ENCODE data around the gene GATD1.
A peak's percentile ranks its signal among the peaks of the same experiment; 100 is the strongest.

The GATD1 gene

DNA sequence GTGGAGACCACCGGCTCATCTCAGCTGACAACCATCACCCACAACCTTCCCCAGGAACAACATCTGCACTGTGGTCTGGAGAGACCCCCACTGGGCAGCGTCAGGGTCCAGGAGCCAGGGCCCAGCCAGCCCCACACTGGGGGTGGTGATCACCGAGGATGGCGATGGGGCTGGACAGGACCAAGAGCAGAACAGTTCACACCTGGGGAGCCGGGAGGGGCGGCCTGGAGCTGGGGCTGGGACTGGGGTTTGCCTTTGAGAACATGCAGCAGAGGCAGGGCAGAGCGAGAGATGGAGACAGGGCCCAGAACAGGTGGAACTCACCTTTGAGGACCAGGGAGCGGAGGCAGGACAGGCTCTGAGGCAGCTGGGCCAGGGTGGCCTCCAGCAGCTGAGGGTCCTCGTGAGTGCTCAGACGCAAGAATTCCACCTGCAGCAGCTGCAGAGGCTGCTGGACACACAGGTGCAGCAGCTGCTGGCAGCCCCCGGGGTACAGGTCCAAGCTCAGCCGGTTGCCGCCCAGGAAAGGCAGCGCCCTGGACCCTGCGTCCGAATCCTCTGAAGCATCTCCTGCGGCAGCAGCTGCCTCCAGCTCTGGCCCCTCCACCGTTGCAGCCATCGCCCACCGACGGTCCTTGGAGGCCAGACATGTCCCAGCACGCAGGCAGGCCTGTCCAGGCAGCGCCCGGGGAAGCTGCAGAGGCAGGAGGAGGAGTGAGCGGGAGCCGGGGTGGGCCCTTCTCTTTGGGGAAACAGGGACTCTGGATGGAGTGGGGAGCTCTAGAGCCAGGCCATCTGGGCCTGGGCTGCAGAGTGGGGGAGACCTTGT is 26.7 kb upstream of the GATD1 start:
- no peak for DNase-seq
- Histone ChIP-seq H3K36me3 (ENCODE audit: control insufficient read depth in 4 of 4, insufficient read depth in 4 of 4, low read length in 3 of 4) (peaks cover 0 to 40% (median 19%) of the 10 kb centered on the region in 4 experiments), H3K27ac (ENCODE audit: insufficient read depth in 1 of 2, low read depth in 1 of 2, low read length in 2 of 2, poor library complexity in 1 of 2, severe bottlenecking in 2 of 2) (peak overlapping the region in 1 of 2 experiments; percentile 49), H3K4me3 (ENCODE audit: control insufficient read depth in 1 of 7, extremely low read depth in 1 of 7, insufficient read depth in 4 of 7, low read depth in 2 of 7, low read length in 6 of 7) (peak overlapping the region; percentile 36 to 79 (median 71)), H3K4me1 (ENCODE audit: control extremely low read depth in 1 of 4, control insufficient read depth in 4 of 4, insufficient read depth in 4 of 4, low read length in 3 of 4) (peaks cover 2 to 40% (median 31%) of the 10 kb centered on the region in 4 experiments), H3K27me3 (replicated peaks in 2 of 5; ENCODE audit: control insufficient read depth in 4 of 5, insufficient read depth in 5 of 5, low read length in 4 of 5) (no peaks in the 10 kb centered on the region), H3K9me3 (ENCODE audit: control extremely low read depth in 1 of 5, control insufficient read depth in 4 of 5, insufficient read depth in 2 of 5, low read depth in 1 of 5, low read length in 4 of 5) (no peaks in the 10 kb centered on the region)
- ChIA-PET POLR2A (no interaction called here), CTCF (interaction anchor here (1.0 to 1.4 kb wide), 3 partner anchors 15 to 28 kb away, joined by 3 to 5 read pairs (median 3); no protein-coding TSS in a partner anchor)
- 77% methylated on average over 22 of the region's 26 CpGs for WGBS (ENCODE audit: insufficient coverage)

DNA sequence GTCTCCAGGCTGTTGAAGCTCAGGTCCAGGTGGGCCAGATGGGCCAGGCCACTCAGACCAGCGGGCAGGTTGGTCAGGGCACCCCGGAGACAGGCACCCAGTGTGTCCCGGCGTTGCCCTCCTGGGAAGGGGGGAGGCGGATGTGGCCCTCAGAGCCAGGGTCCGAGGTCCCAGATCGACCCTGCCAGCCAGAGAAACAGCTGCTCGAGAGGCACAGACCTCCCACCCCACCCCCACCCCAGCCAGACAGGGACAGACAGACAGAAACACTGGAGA is 26.1 kb upstream of the GATD1 start:
- H3K36me3 ChIP-seq (ENCODE audit: control insufficient read depth in 4 of 4, insufficient read depth in 4 of 4, low read length in 3 of 4): peaks cover 0 to 40% (median 19%) of the 10 kb centered on the region in 4 experiments
- ChIA-PET POLR2A (no interaction called here), CTCF (interaction anchor here (1.4 kb wide), 2 partner anchors 16 to 28 kb away, joined by 3 to 5 read pairs; no protein-coding TSS in a partner anchor)
- no peak overlapping the region for H3K27ac ChIP-seq (ENCODE audit: insufficient read depth in 1 of 2, low read depth in 1 of 2, low read length in 2 of 2, poor library complexity in 1 of 2, severe bottlenecking in 2 of 2)
- DNase-seq: no peak
- H3K4me3 ChIP-seq (ENCODE audit: control insufficient read depth in 1 of 7, extremely low read depth in 1 of 7, insufficient read depth in 4 of 7, low read depth in 2 of 7, low read length in 6 of 7): no peak overlapping the region
- H3K27me3 ChIP-seq (replicated peaks in 2 of 5; ENCODE audit: control insufficient read depth in 4 of 5, insufficient read depth in 5 of 5, low read length in 4 of 5): no peaks in the 10 kb centered on the region
- H3K4me1 ChIP-seq (ENCODE audit: control extremely low read depth in 1 of 4, control insufficient read depth in 4 of 4, insufficient read depth in 4 of 4, low read length in 3 of 4): peaks cover 0 to 36% (median 27%) of the 10 kb centered on the region in 4 experiments
- no peaks in the 10 kb centered on the region for H3K9me3 ChIP-seq (ENCODE audit: control extremely low read depth in 1 of 5, control insufficient read depth in 4 of 5, insufficient read depth in 2 of 5, low read depth in 1 of 5, low read length in 4 of 5)
- WGBS (ENCODE audit: insufficient coverage): 94% methylated on average over 2 of the region's 8 CpGs

DNA sequence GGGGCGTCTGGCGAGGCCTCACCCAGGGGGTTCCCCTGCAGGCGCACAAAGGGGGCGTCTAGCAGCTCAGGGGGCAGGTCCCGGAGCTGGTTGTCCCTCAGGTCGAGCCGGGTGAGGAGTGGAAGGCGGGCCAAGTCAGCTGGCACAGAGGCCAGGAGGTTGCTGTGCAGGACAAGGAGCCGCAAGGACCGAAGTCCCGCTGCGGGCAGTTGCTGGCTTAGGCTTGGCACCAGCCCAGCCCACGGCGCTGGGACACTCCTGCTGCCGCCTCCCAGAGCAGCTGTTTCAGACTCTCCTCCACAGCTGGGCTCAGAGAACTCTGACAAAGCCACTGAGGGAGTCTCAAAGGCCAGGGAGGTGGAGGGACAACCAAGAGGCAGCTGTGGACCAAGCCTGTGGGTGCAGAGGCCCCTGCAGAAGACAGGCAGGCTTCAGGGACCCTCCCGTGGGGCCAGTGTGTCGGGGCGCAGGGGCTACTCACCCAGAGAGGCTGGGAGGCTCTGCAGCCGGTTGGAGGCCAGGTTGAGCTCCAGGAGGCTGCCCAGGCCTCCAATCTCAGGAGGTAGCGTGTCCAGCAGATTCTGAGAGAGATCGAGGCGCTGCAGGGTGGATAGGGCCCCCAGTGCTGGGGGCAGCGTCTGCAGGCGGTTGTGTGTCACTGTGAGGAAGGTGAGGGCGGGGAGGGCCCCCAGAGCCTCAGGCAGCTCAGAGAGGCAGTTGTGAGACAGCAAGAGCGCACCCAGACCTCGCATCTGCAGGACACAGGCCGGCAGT is 25.6 kb upstream of the GATD1 start:
- H3K27ac ChIP-seq (ENCODE audit: insufficient read depth in 1 of 2, low read depth in 1 of 2, low read length in 2 of 2, poor library complexity in 1 of 2, severe bottlenecking in 2 of 2): no peak overlapping the region
- H3K27me3 ChIP-seq (replicated peaks in 2 of 5; ENCODE audit: control insufficient read depth in 4 of 5, insufficient read depth in 5 of 5, low read length in 4 of 5): no peaks in the 10 kb centered on the region
- ChIA-PET POLR2A (no interaction called here), CTCF (interaction anchor here (1.4 kb wide), 1 partner anchor 17 kb away, joined by 5 read pairs; no protein-coding TSS in a partner anchor)
- H3K4me1 ChIP-seq (ENCODE audit: control extremely low read depth in 1 of 4, control insufficient read depth in 4 of 4, insufficient read depth in 4 of 4, low read length in 3 of 4): peaks cover 0 to 30% (median 27%) of the 10 kb centered on the region in 4 experiments
- H3K36me3 ChIP-seq (ENCODE audit: control insufficient read depth in 4 of 4, insufficient read depth in 4 of 4, low read length in 3 of 4): peaks cover 0 to 40% (median 19%) of the 10 kb centered on the region in 4 experiments
- no peak for DNase-seq
- no peaks in the 10 kb centered on the region for H3K9me3 ChIP-seq (ENCODE audit: control extremely low read depth in 1 of 5, control insufficient read depth in 4 of 5, insufficient read depth in 2 of 5, low read depth in 1 of 5, low read length in 4 of 5)
- WGBS (ENCODE audit: insufficient coverage): 96% methylated on average over 26 of the region's 28 CpGs
- H3K4me3 ChIP-seq (ENCODE audit: control insufficient read depth in 1 of 7, extremely low read depth in 1 of 7, insufficient read depth in 4 of 7, low read depth in 2 of 7, low read length in 6 of 7): no peak overlapping the region

DNA sequence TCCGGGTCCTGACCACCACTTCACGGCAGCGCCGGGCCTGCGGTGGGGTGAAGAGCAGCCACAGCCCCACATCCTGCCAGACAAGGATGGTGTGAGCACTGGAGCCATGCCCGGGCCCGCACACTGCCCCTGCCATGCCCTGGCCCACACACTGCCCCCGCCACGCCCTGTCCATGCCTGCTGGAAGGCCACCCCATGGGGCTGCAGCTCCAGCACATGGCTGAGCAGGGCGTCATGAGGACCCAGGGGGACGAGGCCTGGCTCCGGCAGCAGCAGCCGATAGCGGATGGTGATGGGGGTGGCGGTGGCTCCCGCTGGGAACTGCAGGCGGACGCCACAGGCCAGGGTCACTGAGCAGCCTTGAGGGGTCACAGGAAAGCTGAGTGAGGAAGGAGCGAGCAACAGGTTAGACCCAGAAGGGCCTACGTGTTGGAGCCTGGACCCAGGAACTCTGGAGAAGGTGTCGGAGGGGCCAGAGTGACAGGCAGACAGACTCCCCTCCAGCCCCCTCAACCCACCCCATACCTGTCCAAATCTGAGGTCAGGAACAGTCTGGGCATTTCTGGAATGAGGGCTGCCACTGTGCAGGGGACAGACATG is 24.8 kb upstream of the GATD1 start:
- WGBS (ENCODE audit: insufficient coverage): 99% methylated on average over 18 of the region's 21 CpGs
- POLR2A ChIA-PET: no interaction called here
- H3K36me3 ChIP-seq (ENCODE audit: control insufficient read depth in 4 of 4, insufficient read depth in 4 of 4, low read length in 3 of 4): peaks cover 0 to 40% (median 19%) of the 10 kb centered on the region in 4 experiments

DNA sequence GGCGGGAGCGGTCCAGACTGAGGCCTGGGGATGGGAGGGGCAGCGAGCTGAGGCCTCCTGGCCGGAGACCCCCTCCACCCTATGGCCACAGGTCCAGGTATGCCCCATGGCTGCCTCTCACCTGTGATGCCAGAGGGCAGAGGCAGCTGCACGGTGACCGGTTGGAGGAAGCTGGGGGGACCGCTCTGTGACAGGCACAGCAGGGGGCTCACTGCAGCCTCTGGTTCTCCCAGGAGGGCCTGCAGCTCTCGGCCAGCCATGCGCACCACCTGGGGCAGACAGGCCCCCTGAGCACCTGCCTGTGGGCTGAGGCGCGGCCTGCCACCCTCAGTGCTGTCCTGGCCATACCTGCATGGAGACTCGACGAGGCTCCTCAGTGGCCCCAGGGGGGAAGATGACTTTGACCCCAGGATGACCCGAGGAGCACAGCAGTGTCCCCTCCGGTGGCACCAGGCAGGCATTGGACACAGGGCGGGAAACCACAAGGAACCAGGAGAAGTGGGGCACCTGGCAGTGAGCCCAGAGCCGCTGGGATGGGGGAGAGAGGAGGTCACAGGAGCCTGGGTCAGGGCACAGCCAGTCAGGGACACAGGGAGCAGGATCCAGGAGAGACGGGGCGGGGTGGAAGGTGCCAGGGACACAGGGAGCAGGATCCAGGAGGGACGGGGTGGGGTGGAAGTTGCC is 24.0 kb upstream of the GATD1 start:
- no peak for DNase-seq
- ChIA-PET POLR2A (no interaction called here), CTCF (interaction anchor here (0.8 to 1.7 kb wide), 2 partner anchors 18 to 24 kb away, joined by 3 to 5 read pairs; partner anchors contain the start of gene GATD1)
- no peak overlapping the region for H3K27ac ChIP-seq (ENCODE audit: insufficient read depth in 1 of 2, low read depth in 1 of 2, low read length in 2 of 2, poor library complexity in 1 of 2, severe bottlenecking in 2 of 2)
- WGBS (ENCODE audit: insufficient coverage): 95% methylated on average over 16 of the region's 20 CpGs
- peaks cover 4 to 42% (median 40%) of the 10 kb centered on the region in 4 experiments for H3K4me1 ChIP-seq (ENCODE audit: control extremely low read depth in 1 of 4, control insufficient read depth in 4 of 4, insufficient read depth in 4 of 4, low read length in 3 of 4)
- no peaks in the 10 kb centered on the region for H3K27me3 ChIP-seq (replicated peaks in 2 of 5; ENCODE audit: control insufficient read depth in 4 of 5, insufficient read depth in 5 of 5, low read length in 4 of 5)
- H3K4me3 ChIP-seq (ENCODE audit: control insufficient read depth in 1 of 7, extremely low read depth in 1 of 7, insufficient read depth in 4 of 7, low read depth in 2 of 7, low read length in 6 of 7): no peak overlapping the region
- peaks cover 0 to 40% (median 19%) of the 10 kb centered on the region in 4 experiments for H3K36me3 ChIP-seq (ENCODE audit: control insufficient read depth in 4 of 4, insufficient read depth in 4 of 4, low read length in 3 of 4)
- H3K9me3 ChIP-seq (ENCODE audit: control extremely low read depth in 1 of 5, control insufficient read depth in 4 of 5, insufficient read depth in 2 of 5, low read depth in 1 of 5, low read length in 4 of 5): no peaks in the 10 kb centered on the region

More for the DNA sequence above, 24.8 kb upstream of the GATD1 start:
- no peaks in the 10 kb centered on the region for H3K9me3 ChIP-seq (ENCODE audit: control extremely low read depth in 1 of 5, control insufficient read depth in 4 of 5, insufficient read depth in 2 of 5, low read depth in 1 of 5, low read length in 4 of 5)
- DNase-seq: no peak
- no peaks in the 10 kb centered on the region for H3K27me3 ChIP-seq (replicated peaks in 2 of 5; ENCODE audit: control insufficient read depth in 4 of 5, insufficient read depth in 5 of 5, low read length in 4 of 5)
- no peak overlapping the region for H3K4me3 ChIP-seq (ENCODE audit: control insufficient read depth in 1 of 7, extremely low read depth in 1 of 7, insufficient read depth in 4 of 7, low read depth in 2 of 7, low read length in 6 of 7)
- H3K4me1 ChIP-seq (ENCODE audit: control extremely low read depth in 1 of 4, control insufficient read depth in 4 of 4, insufficient read depth in 4 of 4, low read length in 3 of 4): peaks cover 0 to 34% (median 31%) of the 10 kb centered on the region in 4 experiments
- H3K27ac ChIP-seq (ENCODE audit: insufficient read depth in 1 of 2, low read depth in 1 of 2, low read length in 2 of 2, poor library complexity in 1 of 2, severe bottlenecking in 2 of 2): no peak overlapping the region
- CTCF ChIA-PET: no interaction called here

DNA sequence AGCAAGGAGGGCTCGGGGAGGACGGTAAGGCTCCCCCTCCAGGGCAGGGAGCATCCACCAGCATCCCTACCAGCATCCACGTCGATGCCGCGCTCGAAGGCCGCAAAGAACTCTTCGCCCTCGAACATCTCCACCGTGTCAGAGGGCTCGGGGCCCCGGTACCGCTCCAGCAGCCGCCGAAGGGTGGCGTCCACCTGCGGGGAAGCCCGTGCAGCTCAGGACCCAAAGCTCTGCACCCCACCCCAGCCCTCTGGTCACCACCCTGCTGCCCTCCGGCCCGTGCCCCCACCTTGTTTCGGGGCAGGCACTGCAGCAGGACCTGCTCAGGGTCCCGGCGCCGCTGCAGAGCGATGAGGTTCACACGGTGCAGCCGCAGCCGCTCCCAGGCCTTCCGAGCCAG is 23.2 kb upstream of the GATD1 start:
- CTCF ChIA-PET: interaction anchor here (0.8 to 1.7 kb wide), 2 partner anchors 17 to 23 kb away, joined by 3 to 5 read pairs; partner anchors contain the start of gene GATD1
- Histone ChIP-seq H3K27ac (ENCODE audit: insufficient read depth in 1 of 2, low read depth in 1 of 2, low read length in 2 of 2, poor library complexity in 1 of 2, severe bottlenecking in 2 of 2) (no peak overlapping the region), H3K36me3 (ENCODE audit: control insufficient read depth in 4 of 4, insufficient read depth in 4 of 4, low read length in 3 of 4) (peaks cover 0 to 40% (median 19%) of the 10 kb centered on the region in 4 experiments), H3K4me1 (ENCODE audit: control extremely low read depth in 1 of 4, control insufficient read depth in 4 of 4, insufficient read depth in 4 of 4, low read length in 3 of 4) (peaks cover 4 to 47% (median 43%) of the 10 kb centered on the region in 4 experiments), H3K27me3 (replicated peaks in 2 of 5; ENCODE audit: control insufficient read depth in 4 of 5, insufficient read depth in 5 of 5, low read length in 4 of 5) (no peaks in the 10 kb centered on the region), H3K4me3 (ENCODE audit: control insufficient read depth in 1 of 7, extremely low read depth in 1 of 7, insufficient read depth in 4 of 7, low read depth in 2 of 7, low read length in 6 of 7) (no peak overlapping the region), H3K9me3 (ENCODE audit: control extremely low read depth in 1 of 5, control insufficient read depth in 4 of 5, insufficient read depth in 2 of 5, low read depth in 1 of 5, low read length in 4 of 5) (no peaks in the 10 kb centered on the region)
- POLR2A ChIA-PET: no interaction called here
- no peak for DNase-seq
- WGBS (ENCODE audit: insufficient coverage): 97% methylated on average over 18 of the region's 30 CpGs

All from common myeloid progenitor, CD34-positive (primary cell).